NT2/D1 (cell line): ENCODE measurements around the gene CLMP.

Experiments
- SUZ12 ChIP-seq: IDR thresholded peaks from 2 replicates; pipeline ENCODE4 v1.6.1; 2011; ENCODE audit not compliant: insufficient read length, insufficient read depth; ENCODE audit errors: extremely low read depth
- YY1 ChIP-seq: IDR thresholded peaks from 2 replicates; pipeline ENCODE4 v1.6.1; 2011; ENCODE audit not compliant: insufficient read length, insufficient read depth
- ZNF274 ChIP-seq: IDR thresholded peaks from 2 replicates; pipeline ENCODE4 v1.6.1; 2011; ENCODE audit warnings: mild to moderate bottlenecking, low read depth, low read length

- TF ChIP-seq YY1, result no peak
- TF ChIP-seq ZNF274, result no peak
- no peak for TF ChIP-seq SUZ12
Observed at GRCh38 chr11:123163621-123164020, 31.4 kb downstream of the CLMP start.
